D341Med (cell line): ENCODE data around the gene KCTD2.
A peak's percentile ranks its signal among the peaks of the same experiment; 100 is the strongest.
"Not testable (repeated sequence)": the region's sequence is repeated elsewhere in the genome, so short reads cannot be mapped to it uniquely, and the experiment has no call there.

Source experiments
- DNase-seq: peaks from one replicate; pipeline ENCODE4 v3.0.0; 2012; ENCODE audit warnings: low spot score

KCTD2 gene

DNA sequence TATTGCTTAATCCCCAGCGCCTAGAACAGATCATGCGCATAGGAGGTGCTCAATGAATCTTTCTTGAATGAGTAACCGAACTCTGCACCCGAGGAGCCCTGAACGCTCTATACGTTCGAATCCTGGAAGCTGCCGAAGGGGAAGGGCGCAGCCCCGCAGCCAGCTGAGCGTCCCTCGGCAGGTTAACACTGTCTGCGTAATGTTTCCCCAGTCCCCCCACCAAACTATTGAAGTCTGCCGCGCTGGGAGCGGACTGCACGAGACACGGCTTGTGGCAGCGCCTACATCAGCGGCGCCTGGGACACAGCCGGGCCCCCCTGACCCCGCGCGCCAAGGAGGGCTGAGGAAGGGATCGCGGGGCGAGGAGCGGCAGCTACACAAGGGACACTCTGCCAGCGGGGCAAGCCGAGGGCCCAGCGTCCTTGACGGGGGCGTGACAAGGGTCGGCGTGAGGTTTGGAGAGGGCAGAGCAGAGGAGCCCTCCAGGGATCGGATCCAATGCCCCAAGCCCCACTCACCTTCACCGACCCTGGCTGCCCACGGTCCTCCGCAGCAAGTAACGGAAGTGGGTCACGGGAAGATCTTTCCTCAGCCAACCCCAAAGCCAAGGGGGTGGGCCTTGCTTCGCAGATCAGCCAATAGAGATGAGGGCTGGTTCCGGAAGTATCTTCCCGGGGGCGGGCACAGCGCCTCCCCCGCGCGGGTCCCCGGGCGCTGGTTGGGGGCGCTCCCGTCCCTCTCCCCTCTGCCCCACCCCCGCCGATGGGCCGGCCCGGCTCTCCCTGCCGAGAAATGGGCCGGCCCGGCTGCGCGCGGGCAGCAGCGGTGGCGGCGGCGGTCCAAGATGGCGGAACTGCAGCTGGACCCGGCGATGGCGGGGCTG lies at the start of gene KCTD2, which contains the start of gene ATP5PD:
KCTD2 (plus strand) TSS at position 819 of the 883 bp plus-strand sequence; CDS start at position 845, 26 bp downstream.
ATP5PD (minus strand) TSS at position 563 of the 883 bp plus-strand sequence. CDS start 4,319 bp downstream, outside the sequence.
- peak; percentile 99 for DNase-seq

GRCh38 chr17:74998783-74999182 lies 48.2 kb upstream of the KCTD2 start:
- peak; percentile 15 for DNase-seq

- DNase-seq = peak; percentile 14
Measured at GRCh38 chr17:74999523-74999922, 47.5 kb upstream of the KCTD2 start.

GRCh38 chr17:75001915-75002843 lies 44.8 kb upstream of the KCTD2 start:
- peak; percentile 25 for DNase-seq

- peak; percentile 43 for DNase-seq
Measured at GRCh38 chr17:75003070-75003956, 43.7 kb upstream of the KCTD2 start.

DNA sequence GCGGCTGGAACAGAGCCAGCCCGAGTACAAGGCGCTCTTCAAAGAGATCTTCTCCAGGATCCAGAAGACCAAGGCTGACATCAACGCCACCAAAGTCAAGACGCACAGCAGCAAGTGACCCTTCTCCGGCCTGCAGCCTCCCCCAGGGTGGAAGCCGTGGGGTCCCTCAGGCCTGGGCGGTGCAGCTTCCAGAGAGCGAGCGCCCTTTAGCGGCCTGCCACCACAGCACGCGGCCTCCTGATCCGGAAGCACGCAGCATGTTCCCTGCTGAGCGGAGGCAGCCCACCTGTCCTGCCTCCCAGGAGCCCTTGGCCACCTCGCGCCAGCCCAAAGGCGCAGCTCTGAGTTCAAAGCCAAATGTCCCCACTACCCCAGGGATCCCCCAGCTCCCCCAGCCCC lies 43.1 kb upstream of the KCTD2 start:
- peak; percentile 38 for DNase-seq

- peak; percentile 31 for DNase-seq
Measured at GRCh38 chr17:75004371-75004770, 42.7 kb upstream of the KCTD2 start.

GRCh38 chr17:75005291-75005690 lies 41.7 kb upstream of the KCTD2 start:
- DNase-seq = no peak

GRCh38 chr17:75006084-75006483 lies 40.9 kb upstream of the KCTD2 start:
- DNase-seq = not testable (repeated sequence)

DNA sequence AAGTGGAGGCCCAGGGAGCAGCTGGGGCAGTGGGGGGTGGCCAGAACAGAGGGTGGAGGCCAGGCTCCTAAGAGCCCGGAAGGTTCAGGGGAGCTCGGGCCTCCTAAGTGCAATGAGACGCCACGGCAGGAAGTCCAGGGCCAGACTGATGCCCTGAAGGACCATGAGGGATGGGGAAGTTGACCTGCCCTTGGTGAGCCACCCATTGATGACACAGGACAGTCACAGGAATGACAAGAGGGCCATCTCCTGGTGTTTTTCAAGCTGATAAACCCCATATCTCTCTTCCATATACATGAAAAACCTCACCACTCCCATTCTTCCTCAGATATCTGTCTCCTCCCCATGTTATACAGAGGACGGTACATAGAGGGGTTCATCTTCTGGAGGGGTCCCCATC lies 40.4 kb upstream of the KCTD2 start:
- DNase-seq = peak; percentile 37

DNA sequence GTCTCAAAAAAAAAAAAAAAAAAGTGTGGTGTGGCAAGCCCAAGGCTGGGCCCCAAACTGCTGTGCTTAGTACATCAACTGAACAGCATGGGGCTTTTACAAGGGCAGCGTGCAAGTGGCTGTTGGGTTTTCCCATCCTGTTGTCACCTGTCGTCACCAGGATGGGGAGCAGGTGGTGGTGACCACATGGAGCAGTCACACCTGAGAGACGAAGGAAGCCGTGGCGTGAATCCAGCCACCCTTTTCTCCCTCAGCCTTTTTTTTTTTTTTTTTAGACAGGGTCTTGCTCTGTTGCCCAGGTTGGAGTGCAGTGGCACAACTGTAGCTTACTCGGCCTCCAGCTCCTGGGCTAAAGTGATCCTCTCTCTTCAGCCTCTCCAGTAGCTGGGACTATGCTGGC lies 38.7 kb upstream of the KCTD2 start:
- peak; percentile 31 for DNase-seq

DNA sequence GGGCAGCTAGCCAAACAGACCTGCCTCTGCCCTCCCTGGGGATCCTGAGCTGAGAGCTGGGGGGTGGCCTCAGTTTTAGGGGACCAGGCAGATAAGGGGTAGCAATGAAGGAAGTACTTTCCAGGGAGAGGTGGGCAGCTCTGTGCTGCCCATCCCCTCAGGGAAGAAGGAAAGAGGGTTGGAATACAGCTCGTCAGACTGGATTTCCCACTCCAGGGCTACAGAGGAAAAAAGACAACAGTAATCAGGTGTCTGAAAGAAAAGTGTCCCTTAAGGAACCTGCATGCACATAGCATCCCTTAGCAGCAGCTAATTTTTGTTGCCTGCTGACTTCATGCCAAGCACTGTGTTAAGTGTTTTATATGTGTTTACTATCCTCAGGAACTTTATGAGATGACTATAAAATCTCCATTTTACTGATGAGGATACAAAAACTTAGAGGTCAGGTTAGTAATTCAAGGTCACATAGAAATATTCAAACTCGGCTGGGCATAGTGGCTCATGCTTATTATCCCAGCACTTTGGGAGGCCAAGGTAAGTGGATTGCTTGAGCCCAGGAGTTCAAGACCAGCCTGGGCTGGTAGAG lies 37.8 kb upstream of the KCTD2 start:
- DNase-seq = peak; percentile 40

DNA sequence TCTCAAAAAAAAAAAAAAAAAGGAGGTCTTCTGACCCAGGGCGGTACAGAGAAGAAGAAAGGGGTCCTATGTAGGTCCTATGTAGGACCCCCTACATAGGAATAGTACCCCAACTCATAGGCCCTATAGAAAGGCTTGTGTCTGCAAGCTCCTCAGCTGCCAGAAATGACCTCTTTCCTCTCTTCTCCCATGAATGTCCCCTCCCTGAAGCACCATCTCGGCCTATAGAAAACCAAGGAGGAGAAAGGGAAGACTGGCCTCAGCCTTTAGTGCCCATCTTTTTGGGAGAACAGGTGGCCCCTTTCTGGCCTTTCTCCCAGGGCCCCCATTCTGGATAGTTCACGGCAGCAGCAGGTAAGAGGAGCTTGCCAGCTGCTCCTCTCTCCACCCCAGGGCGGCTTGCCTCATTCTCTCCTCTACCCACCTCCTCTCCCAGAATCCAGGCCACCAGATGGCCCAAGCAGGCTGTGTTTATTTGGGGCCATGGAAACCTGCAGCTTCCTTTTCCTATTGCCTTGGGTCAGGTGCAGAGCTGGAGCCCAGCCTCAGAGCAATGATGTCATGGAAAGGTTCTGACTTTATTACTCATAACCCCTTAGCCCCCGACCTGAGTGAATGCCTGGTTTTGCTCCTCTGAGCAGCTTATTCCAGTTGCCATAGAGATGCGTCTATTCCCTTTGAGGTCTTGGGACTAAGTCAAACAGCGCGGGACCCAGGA lies 36.2 kb upstream of the KCTD2 start:
- peak; percentile 89 for DNase-seq

DNA sequence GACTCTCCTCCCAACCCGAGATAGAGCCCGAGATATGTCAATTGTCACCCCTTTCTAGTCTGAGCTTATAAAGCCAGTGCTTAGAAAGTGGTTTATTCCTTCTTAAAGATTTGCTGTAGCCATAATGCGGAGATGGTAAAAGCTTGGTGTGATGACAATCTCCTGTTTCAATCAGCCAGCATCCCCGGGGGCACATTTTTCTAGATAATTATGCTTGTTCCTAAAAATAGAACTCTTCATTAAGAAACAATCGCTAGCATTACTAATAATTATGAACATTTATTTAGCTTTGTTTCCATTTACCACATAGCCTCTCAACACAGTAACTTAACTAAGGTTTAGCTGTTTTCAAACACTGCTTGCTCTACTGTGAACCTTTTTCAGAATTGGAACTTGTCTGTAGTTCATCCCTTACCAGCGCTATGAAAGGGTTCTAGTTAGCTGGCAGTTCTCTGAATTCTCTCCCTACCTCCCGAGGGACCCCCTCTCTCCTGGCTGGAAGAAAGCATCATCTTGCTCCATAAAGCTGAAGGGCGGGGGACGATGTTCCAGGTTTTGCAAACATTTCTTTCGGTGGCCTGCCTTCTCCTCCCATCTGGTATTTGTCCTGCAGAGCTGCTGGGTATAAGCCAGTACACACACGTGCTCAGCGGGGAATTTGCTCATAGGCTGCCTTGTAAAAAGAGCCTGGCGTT lies 35.5 kb upstream of the KCTD2 start:
- DNase-seq = peak; percentile 70

GRCh38 chr17:75012096-75012345 lies 35.0 kb upstream of the KCTD2 start:
- DNase-seq = no peak

DNA sequence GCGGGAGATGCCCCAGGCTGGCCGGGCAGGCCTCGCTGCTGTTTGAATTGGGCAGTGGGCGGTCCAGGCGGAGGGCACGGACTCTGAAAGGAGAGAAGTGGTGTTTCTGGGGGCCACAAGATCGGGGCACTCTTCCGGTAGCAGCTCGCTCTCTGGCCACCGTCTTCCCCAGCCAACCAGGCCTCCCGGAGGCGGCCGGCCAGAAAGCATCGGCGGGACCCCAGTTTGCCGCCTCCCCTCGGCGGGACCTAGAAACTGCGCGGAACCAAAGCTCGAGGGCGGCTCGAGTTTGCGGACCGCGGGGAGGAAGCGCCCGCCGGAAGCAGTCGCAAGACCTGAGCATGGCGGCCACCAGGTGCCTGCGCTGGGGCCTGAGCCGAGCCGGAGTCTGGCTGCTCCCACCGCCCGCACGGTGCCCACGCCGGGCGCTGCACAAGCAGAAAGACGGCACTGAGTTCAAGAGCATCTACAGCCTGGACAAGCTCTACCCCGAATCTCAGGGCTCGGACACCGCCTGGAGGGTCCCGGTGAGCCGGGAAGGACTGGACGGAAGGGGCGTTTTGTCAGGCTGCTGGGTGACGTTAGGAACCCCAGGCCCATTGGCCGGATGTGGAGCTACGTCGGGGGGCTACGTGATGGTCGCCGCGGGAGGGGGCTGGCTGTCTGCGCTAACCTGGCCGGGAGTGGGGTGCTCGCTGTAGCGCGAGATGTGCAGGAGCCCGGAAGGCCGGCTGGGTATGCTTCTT lies 34.5 kb upstream of the KCTD2 start, which contains the start of gene MRPL58:
MRPL58 (plus strand) TSS at position 325 of the 746 bp plus-strand sequence; CDS start at position 342, 17 bp downstream.
- DNase-seq = peak; percentile 96

GRCh38 chr17:75013092-75013559 lies 33.9 kb upstream of the KCTD2 start:
- DNase-seq = no peak

DNA sequence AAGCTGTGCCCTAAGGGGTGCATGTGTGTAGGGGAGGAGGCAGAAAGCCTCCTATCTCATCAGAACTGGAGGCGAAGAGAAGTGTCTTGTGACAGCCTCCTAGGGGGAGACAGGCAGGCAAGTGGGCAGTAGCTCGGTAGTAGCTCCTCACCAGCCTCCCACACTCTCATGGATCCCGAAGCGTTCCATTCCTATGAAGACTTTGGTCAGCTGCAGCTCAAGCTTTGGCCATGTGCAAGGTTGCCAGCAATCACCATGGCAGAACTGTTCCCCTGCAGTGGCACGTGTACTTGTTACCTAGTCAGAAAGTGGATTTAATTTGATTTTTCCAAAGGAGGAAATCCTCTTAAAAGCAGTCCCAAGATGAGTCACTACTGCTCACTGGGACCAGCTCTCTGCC lies 27.9 kb upstream of the KCTD2 start:
- no peak for DNase-seq

DNA sequence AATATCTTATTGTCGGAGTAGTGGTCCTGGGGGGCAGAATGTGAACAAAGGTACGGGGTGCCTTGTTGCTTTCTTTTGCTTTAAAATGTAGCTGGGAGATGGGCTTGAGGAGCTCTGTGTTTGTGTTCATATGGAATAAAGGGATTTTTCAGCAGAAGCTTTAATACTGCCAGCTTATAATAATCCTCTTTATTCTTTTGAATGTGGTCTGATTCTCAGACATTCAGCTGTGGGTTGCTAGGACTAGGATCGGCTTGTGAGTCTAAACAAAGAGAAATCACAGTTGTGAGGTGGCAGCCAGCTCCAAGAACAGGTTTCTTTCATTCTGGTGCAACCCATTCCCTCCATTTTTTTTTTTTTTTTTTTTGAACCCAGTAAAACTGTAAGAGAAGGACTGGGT lies 27.3 kb upstream of the KCTD2 start:
- DNase-seq = peak; percentile 77
